GM18505 (cell line): Measurements from ENCODE around the gene YEATS4.

ENCODE experiments used
- ATAC-seq: cut with Tn5 transposase; IDR thresholded peaks from one replicate; pipeline ENCODE4 v1.9.1; 2021; ENCODE audit not compliant: unreplicated experiment
- POLR2A ChIP-seq: IDR thresholded peaks from 4 replicates; pipeline ENCODE4 v1.6.1; 2011; ENCODE audit warnings: borderline replicate concordance; ENCODE audit not compliant: insufficient read depth, insufficient read length; ENCODE audit errors: extremely low read depth

YEATS4 gene

DNA sequence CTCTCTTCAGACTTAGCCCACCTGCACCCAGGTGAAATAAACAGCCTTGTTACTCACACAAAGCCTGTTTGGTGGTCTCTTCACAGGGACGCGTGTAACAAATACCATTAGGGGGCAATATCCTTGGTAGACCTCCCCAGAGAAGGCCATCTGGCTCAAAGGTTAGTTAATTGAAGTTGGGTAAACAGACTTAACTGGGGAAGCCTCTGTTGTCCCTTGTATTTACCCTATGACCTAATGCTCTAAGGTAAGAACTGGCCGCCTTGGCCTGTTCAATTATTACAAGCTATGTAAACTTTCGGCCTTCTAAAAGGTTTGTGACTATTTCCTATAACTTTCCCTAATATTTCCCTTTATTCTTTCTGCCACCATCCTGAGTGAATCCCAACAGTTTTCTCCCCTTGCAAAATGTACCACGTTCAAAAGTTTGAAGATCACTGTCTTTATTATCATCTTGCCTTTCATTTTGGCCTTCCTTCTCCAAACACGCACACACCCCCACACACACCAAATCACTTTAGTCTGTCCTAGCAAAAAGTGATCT, 26.7 kb upstream of the YEATS4 start:
- no peak for ATAC-seq

GRCh38 chr12:69334158-69334557, 25.4 kb upstream of the YEATS4 start:
- no peak for ATAC-seq
- no peak for TF ChIP-seq POLR2A

More for the DNA sequence above, 26.7 kb upstream of the YEATS4 start:
- TF ChIP-seq POLR2A = no peak

DNA sequence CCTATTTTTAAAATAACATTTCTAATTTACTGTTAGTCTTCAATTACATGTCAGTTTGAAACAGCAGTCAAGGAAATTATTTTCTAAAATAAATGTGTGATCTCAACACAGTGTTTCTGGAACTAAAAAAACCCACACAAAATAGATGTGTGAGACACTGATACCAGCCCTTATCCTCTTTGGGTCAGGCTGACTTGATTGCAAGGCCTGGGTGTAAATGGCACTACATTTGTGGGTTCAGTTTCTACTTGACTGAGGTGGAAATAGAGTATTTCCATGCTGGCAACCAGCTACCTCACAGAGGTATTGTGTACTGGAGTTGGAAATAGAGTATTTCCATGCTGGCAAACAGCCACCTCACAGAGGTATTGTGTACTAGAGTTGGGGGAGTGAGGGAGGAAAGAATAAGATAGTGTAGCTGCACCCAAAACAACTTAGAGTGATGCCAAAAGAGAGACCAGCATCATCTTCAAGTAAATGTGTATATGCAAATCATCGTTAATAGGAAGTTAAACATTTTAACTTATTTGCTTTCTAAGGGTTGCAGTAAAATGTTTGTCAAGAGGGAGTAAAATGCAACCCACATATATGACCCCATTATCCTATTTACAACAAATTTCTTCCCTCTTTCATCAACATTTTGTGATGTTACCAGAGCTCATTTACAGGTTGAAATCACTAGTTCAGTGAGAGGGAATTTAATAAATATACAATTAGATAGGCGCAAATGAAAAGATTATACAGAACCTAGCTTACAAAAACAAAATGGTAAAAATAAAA, 22.0 kb upstream of the YEATS4 start:
- no peak for ATAC-seq
- no peak for TF ChIP-seq POLR2A

- ATAC-seq = no peak
- TF ChIP-seq POLR2A = no peak
These were observed 21.3 kb upstream of the YEATS4 start for GRCh38 chr12:69338120-69338859.

DNA sequence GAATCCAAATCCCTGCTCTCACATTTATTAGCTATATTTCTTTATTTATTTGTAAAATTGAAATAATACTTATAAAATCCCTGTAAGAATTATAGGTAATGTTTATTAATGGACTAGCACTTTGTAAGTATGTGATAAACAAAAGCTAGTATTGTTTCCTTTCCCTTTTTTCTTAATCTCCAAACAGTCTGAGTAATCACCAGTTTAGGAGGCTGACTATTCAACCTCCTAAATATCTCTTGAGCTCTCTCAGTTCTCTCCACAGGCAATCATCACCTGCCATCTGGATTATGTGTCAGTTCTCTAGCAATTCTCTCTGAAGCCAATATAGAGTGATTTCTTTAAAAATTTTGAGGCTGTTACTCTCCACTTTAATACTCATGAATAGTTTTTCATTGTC, 20.6 kb upstream of the YEATS4 start:
- TF ChIP-seq POLR2A = no peak
- ATAC-seq = no peak

- no peak for ATAC-seq
- no peak for TF ChIP-seq POLR2A
These were observed 19.5 kb upstream of the YEATS4 start for GRCh38 chr12:69339999-69340398.

GRCh38 chr12:69341328-69341727, 18.2 kb upstream of the YEATS4 start:
- TF ChIP-seq POLR2A = no peak
- ATAC-seq = no peak

DNA sequence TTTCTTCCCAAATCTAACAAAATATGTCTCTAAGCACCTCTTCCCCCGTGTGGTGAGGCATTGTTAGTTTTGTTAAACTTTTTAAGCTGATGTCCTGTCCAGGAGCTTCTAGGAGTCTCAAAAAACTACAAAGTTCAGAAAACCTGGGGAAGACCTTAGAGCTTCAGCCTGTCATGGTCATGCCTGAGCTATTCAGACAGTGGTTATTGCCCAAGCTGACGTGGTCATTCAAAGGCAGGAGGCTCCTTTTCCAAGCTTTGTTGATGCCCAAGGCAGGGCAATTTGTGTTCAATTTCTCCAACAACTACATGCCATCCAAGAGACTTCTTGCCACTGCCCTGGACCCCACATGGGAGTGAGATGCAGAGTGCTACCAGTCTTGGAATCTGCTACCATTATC, 17.1 kb upstream of the YEATS4 start:
- TF ChIP-seq POLR2A = no peak
- no peak for ATAC-seq

- ATAC-seq = no peak
- TF ChIP-seq POLR2A = no peak
These were observed 16.2 kb upstream of the YEATS4 start for GRCh38 chr12:69343357-69343756.

DNA sequence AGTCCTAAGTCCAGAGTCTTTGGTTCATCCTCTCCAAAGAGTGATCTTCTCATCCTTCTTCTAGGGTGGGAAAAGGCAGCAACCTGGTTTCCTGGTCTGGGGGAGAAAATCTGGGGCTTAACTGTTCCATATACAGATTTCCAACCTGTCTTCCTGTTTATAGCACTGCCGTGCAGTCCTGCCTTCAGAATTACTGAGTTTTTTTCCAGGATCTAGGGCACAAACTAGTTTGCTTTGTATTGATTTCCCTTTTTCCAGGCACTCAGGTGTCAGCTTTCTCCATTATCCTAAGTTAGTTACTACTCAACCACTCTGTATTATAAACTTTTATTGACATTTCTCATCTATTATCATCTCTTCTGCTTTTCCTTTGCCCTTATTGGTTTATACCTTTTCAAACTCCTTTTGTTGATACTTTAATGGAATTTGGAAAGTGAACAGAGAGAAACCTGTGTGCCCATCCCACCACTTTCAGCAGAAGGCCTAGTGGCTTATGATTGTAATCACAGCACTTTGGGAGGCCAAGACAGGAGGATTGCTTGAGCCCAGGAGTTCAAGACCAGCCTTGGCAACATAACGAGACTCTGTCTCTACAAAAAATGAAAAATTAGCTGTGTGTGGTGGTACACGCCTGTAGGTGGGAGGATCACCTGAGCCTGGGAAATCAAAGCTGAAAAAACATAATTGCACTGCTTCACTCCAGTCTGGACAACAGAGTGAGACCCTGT, 15.5 kb upstream of the YEATS4 start:
- no peak for TF ChIP-seq POLR2A
- ATAC-seq = no peak

- no peak for TF ChIP-seq POLR2A
- no peak for ATAC-seq
These were observed 14.5 kb upstream of the YEATS4 start for GRCh38 chr12:69345077-69345476.

DNA sequence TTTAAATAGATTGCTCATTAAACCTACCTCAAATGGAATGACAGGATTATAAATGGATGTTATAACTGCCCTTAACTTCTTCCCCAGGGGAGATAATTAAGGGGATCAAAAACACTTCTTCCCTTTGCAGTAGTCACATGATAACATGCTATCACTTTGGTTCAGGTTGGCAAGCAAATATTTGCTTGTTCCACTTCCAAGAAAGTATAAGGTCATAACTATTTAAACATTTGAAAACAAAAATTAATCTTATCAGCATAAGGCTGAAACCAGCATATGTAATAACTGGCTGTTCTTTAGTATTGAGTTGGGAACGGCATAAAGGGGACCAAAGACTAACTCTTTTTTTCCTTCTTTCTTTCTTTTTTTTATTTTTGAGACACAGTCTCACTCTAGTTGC, 13.8 kb upstream of the YEATS4 start:
- TF ChIP-seq POLR2A = no peak
- no peak for ATAC-seq

GRCh38 chr12:69348162-69348938, 11.2 kb upstream of the YEATS4 start, which contains the start of gene LYZ:
TSS of gene LYZ (plus strand) at chr12:69348381. CDS start at chr12:69348409, 28 bp downstream.
- no peak for ATAC-seq
- TF ChIP-seq POLR2A = no peak

DNA sequence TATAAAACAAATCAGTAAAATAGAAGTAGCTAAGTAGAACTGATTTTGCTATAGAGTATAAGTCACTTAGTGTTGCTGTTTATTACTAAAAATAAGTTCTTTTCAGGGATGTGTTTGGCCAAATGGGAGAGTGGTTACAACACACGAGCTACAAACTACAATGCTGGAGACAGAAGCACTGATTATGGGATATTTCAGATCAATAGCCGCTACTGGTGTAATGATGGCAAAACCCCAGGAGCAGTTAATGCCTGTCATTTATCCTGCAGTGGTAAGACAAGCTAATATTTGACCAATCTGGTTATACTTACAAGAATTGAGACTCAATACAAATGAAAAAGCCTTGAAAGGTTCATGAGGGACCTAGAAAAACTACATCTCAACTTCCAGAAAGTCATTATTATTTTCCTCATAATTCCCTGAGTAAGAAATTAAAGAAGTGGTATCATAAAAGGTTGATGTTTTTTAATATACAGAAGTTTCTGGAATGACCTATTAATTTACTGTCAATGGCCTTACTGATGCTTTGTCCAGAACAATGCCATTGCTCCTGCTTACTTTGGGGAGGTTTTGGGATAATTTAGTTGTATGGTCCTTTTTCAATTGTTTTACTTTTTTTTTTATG, 9.4 kb upstream of the YEATS4 start:
- no peak for ATAC-seq
- no peak for TF ChIP-seq POLR2A
